GM19463 (cell line): Measurements from ENCODE around the gene PPP1R12C.

ENCODE experiments used
- ATAC-seq: cut with Tn5 transposase; IDR thresholded peaks from one replicate; pipeline ENCODE4 v1.9.1; 2021; ENCODE audit warnings: mild to moderate bottlenecking, moderate library complexity; ENCODE audit not compliant: unreplicated experiment

The PPP1R12C gene

DNA sequence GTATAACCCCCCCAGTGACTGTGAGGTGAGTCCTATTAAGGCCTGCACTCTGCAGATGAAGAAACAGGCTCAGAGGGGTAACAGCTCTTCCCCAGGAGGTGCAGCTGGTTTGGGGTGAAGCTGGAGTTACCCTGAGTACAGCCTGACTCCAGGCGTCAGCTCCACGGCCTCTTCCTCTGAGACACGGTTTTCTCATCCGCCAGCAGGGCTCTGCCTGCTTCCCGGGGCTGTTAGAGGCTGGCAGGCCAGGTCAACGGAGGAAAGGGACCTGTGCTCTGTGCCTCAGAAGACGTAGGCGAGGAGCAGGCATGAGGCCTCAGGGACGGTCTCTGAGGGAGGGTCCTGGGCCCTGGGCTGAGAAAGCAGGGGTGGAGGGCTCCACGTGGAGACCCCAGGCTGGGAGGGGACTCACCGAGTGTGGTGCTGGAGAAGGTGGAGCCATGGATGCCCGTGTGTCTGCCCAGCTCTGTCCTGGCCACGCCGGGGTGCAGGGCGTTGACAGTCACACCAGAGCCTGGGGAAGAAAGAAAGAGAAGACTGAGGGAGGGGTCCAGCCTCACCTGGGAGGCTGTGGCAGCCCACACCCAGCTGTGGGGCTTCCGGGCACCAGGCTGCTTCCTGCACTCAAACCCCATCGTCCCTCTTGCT lies 70.3 kb downstream of the PPP1R12C start:
- no peak for ATAC-seq

DNA sequence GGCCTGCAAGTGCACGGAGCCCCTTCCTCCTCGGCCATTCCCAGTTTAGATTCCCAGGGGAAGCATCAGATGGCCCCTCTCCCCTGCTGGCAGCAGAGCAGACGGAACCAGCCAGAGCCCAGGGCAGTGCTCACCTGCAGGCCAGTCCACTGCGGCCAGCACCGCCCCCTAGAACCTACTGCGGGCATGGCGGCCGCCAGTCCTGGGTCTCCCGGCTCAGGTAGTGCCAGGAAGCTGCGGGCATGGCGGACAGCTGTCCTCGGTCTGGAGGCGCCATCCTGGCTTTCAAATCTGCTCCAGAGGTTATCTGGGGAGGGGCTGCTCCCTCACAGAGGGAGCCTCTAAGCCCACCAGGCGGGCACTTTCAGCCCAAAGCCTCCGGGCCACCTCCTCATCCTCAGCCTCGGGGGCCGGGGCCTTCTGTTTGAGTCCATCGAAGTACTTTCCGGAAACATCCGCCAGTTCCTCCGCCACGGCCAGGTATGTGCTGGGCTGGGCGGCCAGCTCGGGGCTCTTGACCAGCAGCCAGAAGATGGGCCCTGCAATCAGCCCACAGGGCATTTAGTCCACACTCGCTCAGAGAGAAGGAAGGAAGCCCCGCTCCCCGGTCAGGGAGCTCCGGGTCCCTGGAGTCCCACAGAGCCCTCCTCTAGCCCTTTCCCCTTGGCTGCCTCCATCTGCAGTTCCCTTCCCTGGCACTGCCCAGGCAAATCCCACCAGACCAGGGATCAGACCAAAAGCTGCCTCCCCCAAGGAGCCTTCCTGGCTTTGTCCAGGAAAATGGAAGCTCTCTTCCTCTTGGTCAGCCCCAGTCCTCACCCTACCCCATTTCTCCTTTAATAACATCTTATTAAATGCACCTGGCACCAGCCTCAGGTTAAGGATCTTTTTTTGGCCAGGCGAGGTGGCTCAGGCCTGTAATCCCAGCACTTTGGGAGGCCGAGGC lies 72.4 kb downstream of the PPP1R12C start:
- no peak for ATAC-seq

DNA sequence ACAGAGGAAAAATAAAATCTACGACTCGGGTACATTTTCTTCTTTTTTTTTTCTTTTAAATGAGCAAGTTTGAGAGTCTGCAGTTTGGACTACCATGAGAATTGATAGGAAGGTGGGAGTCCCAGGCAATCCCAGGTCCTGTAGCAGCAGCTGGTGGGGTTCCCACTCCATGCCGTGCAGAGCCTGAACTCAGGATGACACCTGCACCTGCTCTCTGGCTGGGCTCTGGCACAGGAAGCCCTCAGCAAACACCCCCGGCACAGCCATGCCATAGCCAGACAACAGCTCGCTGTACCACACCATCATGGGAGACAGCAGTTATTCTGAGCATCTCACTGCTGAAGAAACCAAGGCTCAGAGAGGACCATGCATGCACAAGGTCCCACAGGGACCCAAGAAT lies 73.2 kb downstream of the PPP1R12C start:
- ATAC-seq: no peak

DNA sequence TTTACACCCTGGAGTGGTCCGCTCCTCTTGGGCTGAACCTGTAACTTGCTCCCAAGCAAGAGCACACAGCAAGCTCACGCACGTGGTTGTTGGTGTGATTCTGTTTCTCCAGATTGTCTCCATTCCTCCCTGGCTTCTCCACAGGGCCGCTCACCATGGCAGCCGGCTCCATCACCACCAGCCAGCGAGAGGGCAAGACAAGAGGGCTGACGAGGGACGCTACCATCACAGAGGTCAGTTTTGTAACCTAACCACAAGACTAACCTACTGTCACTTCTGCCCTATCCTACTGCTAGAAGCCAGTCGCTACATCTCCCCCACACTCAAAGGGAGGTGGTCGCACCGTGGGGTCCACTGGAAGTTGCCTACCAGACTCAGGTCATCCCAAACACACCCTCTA lies 74.7 kb downstream of the PPP1R12C start:
- ATAC-seq: no peak

DNA sequence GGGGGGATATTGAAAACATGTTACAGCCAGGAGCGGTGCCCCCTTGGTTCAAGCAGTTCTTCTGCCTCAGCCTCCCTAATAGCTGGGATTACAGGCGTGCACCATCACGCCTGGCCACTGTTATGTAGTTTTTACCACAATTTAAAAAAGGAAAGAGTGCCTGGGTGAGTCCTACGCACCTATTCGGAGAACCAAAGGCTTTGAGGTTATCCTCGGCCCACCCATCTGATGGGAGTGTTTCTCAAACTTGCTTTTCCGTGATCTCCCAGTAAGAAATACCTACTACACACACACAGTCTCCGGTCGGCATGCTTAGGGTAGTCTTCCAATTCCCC lies 75.1 kb downstream of the PPP1R12C start:
- ATAC-seq: no peak

DNA sequence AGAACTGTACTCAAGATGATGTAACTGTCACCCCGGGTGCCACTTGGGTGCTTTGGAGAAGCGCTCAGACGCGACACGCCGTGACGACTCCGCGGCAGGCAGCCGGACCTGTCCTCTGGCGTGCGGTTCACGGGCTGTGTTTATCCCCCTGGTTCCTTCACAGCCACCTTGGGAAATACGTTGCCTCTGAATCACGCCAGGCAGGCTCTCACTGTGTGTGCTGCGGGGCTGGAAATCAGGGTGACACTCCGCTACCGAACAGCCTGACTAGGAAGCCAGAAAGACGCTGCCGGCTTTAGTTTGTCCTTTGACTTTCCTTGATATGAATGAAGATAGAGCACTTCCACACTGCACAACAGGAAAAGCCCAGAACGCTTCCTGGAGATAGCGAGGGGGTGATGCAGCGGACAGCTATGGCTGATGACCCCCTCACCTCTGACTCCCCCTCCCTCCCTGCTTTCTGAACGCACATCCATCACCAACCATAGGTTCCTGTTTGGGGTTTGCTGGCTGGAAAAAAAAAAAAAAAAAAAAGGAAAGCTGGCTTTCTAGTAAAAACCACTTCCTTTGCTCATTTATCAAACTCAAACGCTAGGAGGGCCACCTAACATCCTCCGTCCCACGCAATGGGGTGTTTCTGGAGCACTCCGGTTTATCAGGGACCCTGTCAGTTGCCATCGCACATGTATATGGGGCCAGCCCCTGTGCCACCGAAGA lies 75.7 kb downstream of the PPP1R12C start:
- ATAC-seq: no peak

DNA sequence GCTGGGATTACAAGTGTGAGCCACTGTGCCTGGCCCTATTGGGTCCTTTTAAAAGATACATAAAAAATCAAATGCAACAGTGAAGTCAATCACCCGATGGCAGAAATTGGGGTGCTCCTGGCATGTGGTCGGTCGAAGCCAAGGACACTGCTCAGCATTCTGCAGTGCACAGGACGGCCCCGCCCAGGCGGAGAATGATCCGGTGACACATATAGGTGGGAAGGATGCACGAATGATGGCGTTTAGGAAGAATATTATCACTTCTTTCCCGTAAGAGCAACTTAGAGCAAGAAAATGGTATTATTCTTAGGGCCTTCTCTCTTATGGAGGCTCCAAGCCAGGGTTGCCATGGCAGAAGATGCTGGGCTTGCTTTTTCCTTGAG lies 76.2 kb downstream of the PPP1R12C start:
- ATAC-seq: no peak
